Motor neuron (in vitro differentiated cells): ENCODE measurements around the gene GNMT. TPM values are rescaled to one million over a fixed set of nuclear protein-coding genes. Genes with fewer than 3 reads are reported as not detected.

Source experiments
- ATAC-seq, 8 experiments: fragments of 200-7000 bp; cut with Tn5 transposase; replicated peaks in 6 of 8; 2 replicates each; pipeline ENCODE4 v1.8.0; 2021; ENCODE audit warnings: mild to moderate bottlenecking in 8 of 8, moderate library complexity in 8 of 8
- H3K27ac ChIP-seq, 2 donors: fragments of 250-450 bp; sonication (Bioruptor Pico); 2 replicates each; pipeline ENCODE4 v1.9.0; 2021; ENCODE audit warnings: antibody characterized with exemption in 2 of 2, mild to moderate bottlenecking in 2 of 2, moderate library complexity in 1 of 2
- H3K4me1 ChIP-seq, 2 donors: fragments of 250-450 bp; sonication (Bioruptor Pico); replicated peaks in 1 of 2; 2 replicates each; pipeline ENCODE4 v1.6.1; 2021; ENCODE audit warnings: antibody characterized with exemption in 2 of 2, mild to moderate bottlenecking in 2 of 2, moderate library complexity in 1 of 2
- H3K4me3 ChIP-seq, 5 donors: fragments of 250-450 bp; sonication (Bioruptor Pico); 2 replicates each; pipeline ENCODE4 v1.9.0; 2021; ENCODE audit warnings: antibody characterized with exemption in 5 of 5, mild to moderate bottlenecking in 5 of 5, moderate library complexity in 4 of 5
- WGBS, 10 experiments: fragments of 450-650 bp; shearing (Covaris generic); methylation state at CpG; one replicate each; pipeline ENCODE4 v1.0.0; 2022; 5-methylcytosine and 5-hydroxymethylcytosine counted together
- in situ Hi-C, 9 experiments: fragments of 400-800 bp; cut with MboI; loops; one replicate each; pipeline ENCODE4 v1.15.0; 2021; ENCODE audit warnings: low sequenced_read_pairs in 9 of 9, low pct_unique_long_range_greater_than_20kb in 2 of 9; ENCODE audit not compliant: unreplicated experiment in 9 of 9
- total RNA-seq, 8 experiments: library from RNA; unstranded; fragments of 300-600 nt; gene quantifications; 2 replicates each; pipeline versions ENCODE4 v1.2.3 to v1.2.4, GENCODE V29; 2022

Gene GNMT
- under 1 TPM in 6 of 8 experiments, not detected in 2; 0.11 to 0.62 (median 0.38) TPM for total RNA-seq

- Histone ChIP-seq H3K27ac (no peak within 1 kb of the TSS), H3K4me1 (peaks cover 0 to 6% of the 10 kb centered on the region in 2 donors), H3K4me3 (peak within 1 kb of the TSS; percentile 18 to 32 (median 21))
- ATAC-seq: peak; percentile 72 to 90 (median 84)
- in situ Hi-C loops: no loop called here
- WGBS, 10 experiments: 0 to 17% (median 8%) methylated on average over 3 to 29 of the region's 62 CpGs; no CpG with 5 or more reads in 5 of the 10 experiments
These were observed at the start of gene GNMT for GRCh38 chr6:42960243-42961019. Gene GNMT (plus strand): TSS chr6:42960754. CDS start chr6:42960768, 14 bp downstream.

GRCh38 chr6:42911171-42912021 is 49.2 kb upstream of the GNMT start:
- Histone ChIP-seq H3K27ac (no peak overlapping the region), H3K4me3 (peak overlapping the region in 1 of 5 donors; percentile 17), H3K4me1 (no peaks in the 10 kb centered on the region)
- WGBS, 10 experiments: 0 to 39% (median 20%) methylated on average over 1 to 7 of the region's 49 CpGs; no CpG with 5 or more reads in 4 of the 10 experiments
- in situ Hi-C loops: loop anchor here in 3 of 9 experiments (25.0 kb wide), 2 partner anchors 101 to 226 kb away; partner anchors contain the start of genes KLHDC3 (in 1 of the 3), MEA1 (in 1 of the 3) and RRP36 (in 1 of the 3)
- peak in 6 of 8 experiments; percentile 18 to 57 (median 32) for ATAC-seq

GRCh38 chr6:42914546-42914945 is 46.0 kb upstream of the GNMT start:
- 8 to 100% (median 81%) methylated on average over 1 to 4 of the region's 4 CpGs; no CpG with 5 or more reads in 3 of the 10 experiments for WGBS, 10 experiments
- ATAC-seq: no peak
- H3K4me1 ChIP-seq: no peaks in the 10 kb centered on the region
- in situ Hi-C loops: loop anchor here in 3 of 9 experiments (25.0 kb wide), 2 partner anchors 98 to 223 kb away; partner anchors contain the start of genes KLHDC3 (in 1 of the 3), MEA1 (in 1 of the 3) and RRP36 (in 1 of the 3)
- no peak overlapping the region for H3K27ac ChIP-seq
- H3K4me3 ChIP-seq: no peak overlapping the region

- Histone ChIP-seq H3K4me1 (no peaks in the 10 kb centered on the region), H3K27ac (no peak within 1 kb of the TSS), H3K4me3 (no peak within 1 kb of the TSS)
- no peak for ATAC-seq
- WGBS, 10 experiments: 0 to 75% (median 40%) methylated on average over 1 to 6 of the region's 10 CpGs; no CpG with 5 or more reads in 7 of the 10 experiments
- in situ Hi-C loops: loop anchor here in 3 of 9 experiments (25.0 kb wide), 2 partner anchors 97 to 222 kb away; partner anchors contain the start of genes KLHDC3 (in 1 of the 3), MEA1 (in 1 of the 3) and RRP36 (in 1 of the 3)
These were observed 44.8 kb upstream of the GNMT start, which contains the start of gene PTCRA for GRCh38 chr6:42915732-42916131. Gene PTCRA (plus strand): TSS chr6:42916053. CDS start chr6:42916070, 17 bp downstream.

GRCh38 chr6:42916288-42916687 is 44.3 kb upstream of the GNMT start:
- no peak overlapping the region for H3K4me3 ChIP-seq
- 67 to 100% methylated on average over 1 of the region's 1 CpG; no CpG with 5 or more reads in 8 of the 10 experiments for WGBS, 10 experiments
- ATAC-seq: no peak
- no peaks in the 10 kb centered on the region for H3K4me1 ChIP-seq
- H3K27ac ChIP-seq: no peak overlapping the region
- in situ Hi-C loops: loop anchor here in 3 of 9 experiments (25.0 kb wide), 2 partner anchors 96 to 221 kb away; partner anchors contain the start of genes KLHDC3 (in 1 of the 3), MEA1 (in 1 of the 3) and RRP36 (in 1 of the 3)

GRCh38 chr6:42921801-42922200 is 38.8 kb upstream of the GNMT start:
- in situ Hi-C loops: loop anchor here in 3 of 9 experiments (25.0 kb wide), 2 partner anchors 90 to 216 kb away; partner anchors contain the start of genes KLHDC3 (in 1 of the 3), MEA1 (in 1 of the 3) and RRP36 (in 1 of the 3)
- no peak for ATAC-seq
- Histone ChIP-seq H3K4me3 (no peak overlapping the region), H3K27ac (no peak overlapping the region), H3K4me1 (no peaks in the 10 kb centered on the region)
- WGBS, 10 experiments: 28 to 100% (median 68%) methylated on average over 1 to 6 of the region's 6 CpGs

GRCh38 chr6:42923666-42924065 is 36.9 kb upstream of the GNMT start:
- WGBS, 10 experiments: 70 to 93% (median 92%) methylated on average over 2 of the region's 2 CpGs; no CpG with 5 or more reads in 5 of the 10 experiments
- H3K27ac ChIP-seq: no peak overlapping the region
- no peak overlapping the region for H3K4me3 ChIP-seq
- in situ Hi-C loops: loop anchor here in 3 of 9 experiments (25.0 kb wide), 2 partner anchors 89 to 214 kb away; partner anchors contain the start of genes KLHDC3 (in 1 of the 3), MEA1 (in 1 of the 3) and RRP36 (in 1 of the 3)
- H3K4me1 ChIP-seq: peaks cover 5 to 6% of the 10 kb centered on the region in 2 donors
- no peak for ATAC-seq

- H3K4me1 ChIP-seq: peaks cover 5 to 6% of the 10 kb centered on the region in 2 donors
- no peak overlapping the region for H3K4me3 ChIP-seq
- in situ Hi-C loops: no loop called here
- ATAC-seq: no peak
- WGBS, 10 experiments: 73 to 100% (median 97%) methylated on average over 1 to 3 of the region's 23 CpGs; no CpG with 5 or more reads in 7 of the 10 experiments
- no peak overlapping the region for H3K27ac ChIP-seq
These were observed 35.2 kb upstream of the GNMT start for GRCh38 chr6:42925248-42925857.

GRCh38 chr6:42928986-42929820 is 31.4 kb upstream of the GNMT start, which contains the start of gene CNPY3:
Gene CNPY3 (plus strand): TSS chr6:42929480. CDS start chr6:42929571, 91 bp downstream.
- peak within 1 kb of the TSS; percentile 54 to 86 (median 60) for H3K4me3 ChIP-seq
- ATAC-seq: peak; percentile 90 to 94 (median 92)
- in situ Hi-C loops: no loop called here
- peak within 1 kb of the TSS; percentile 89 for H3K27ac ChIP-seq
- peaks cover 13% of the 10 kb centered on the region in 2 donors for H3K4me1 ChIP-seq
- 0 to 4% (median 0%) methylated on average over 2 to 13 of the region's 63 CpGs; no CpG with 5 or more reads in 4 of the 10 experiments for WGBS, 10 experiments

GRCh38 chr6:42929821-42930360 is 30.7 kb upstream of the GNMT start:
- in situ Hi-C loops: no loop called here
- Histone ChIP-seq H3K4me3 (peak overlapping the region; percentile 54 to 86 (median 60)), H3K4me1 (peaks cover 13% of the 10 kb centered on the region in 2 donors), H3K27ac (peak overlapping the region; percentile 89)
- ATAC-seq: peak in 6 of 8 experiments; percentile 1 to 11 (median 6)
- 0 to 6% (median 0%) methylated on average over 1 to 7 of the region's 16 CpGs; no CpG with 5 or more reads in 4 of the 10 experiments for WGBS, 10 experiments

- in situ Hi-C loops: no loop called here
- no peak overlapping the region for H3K4me3 ChIP-seq
- no peak for ATAC-seq
These were observed 28.1 kb upstream of the GNMT start for GRCh38 chr6:42932412-42932811.

More at GRCh38 chr6:42932412-42932811, 28.1 kb upstream of the GNMT start:
- Histone ChIP-seq H3K27ac (no peak overlapping the region), H3K4me1 (peaks cover 13% of the 10 kb centered on the region in 2 donors)
- WGBS, 10 experiments: 80 to 100% methylated on average over 1 of the region's 3 CpGs; no CpG with 5 or more reads in 8 of the 10 experiments
